ENCODE measurements around the gene PRSS12. TPM values are rescaled to one million over a fixed set of nuclear protein-coding genes. Genes with fewer than 3 reads are reported as not detected.

Gene PRSS12
- total RNA-seq, 1 experiment from 2014 or later: 2.6 TPM

- no peak for DNase-seq (ENCODE audit: low read depth)
These were observed 4.8 kb upstream of the PRSS12 start for GRCh38 chr4:118357601-118358000.

- DNase-seq (ENCODE audit: low read depth): no peak
These were observed 3.9 kb upstream of the PRSS12 start for GRCh38 chr4:118356731-118357130.

- no peak for DNase-seq (ENCODE audit: low read depth)
These were observed 3.3 kb upstream of the PRSS12 start for GRCh38 chr4:118356111-118356510.

- no peak for DNase-seq (ENCODE audit: low read depth)
These were observed 2.1 kb upstream of the PRSS12 start for GRCh38 chr4:118354913-118355312.

GRCh38 chr4:118353534-118354030 lies 779 bp upstream of the PRSS12 start:
- DNase-seq (ENCODE audit: low read depth): no peak

- peak; percentile 9 for DNase-seq (ENCODE audit: low read depth)
These were observed 664 bp downstream of the PRSS12 start for GRCh38 chr4:118351851-118352827.

GRCh38 chr4:118350961-118351360 lies 1.8 kb downstream of the PRSS12 start:
- DNase-seq (ENCODE audit: low read depth): no peak

GRCh38 chr4:118348886-118349285 lies 3.9 kb downstream of the PRSS12 start:
- DNase-seq (ENCODE audit: low read depth): no peak

GRCh38 chr4:118346495-118346894 lies 6.3 kb downstream of the PRSS12 start:
- no peak for DNase-seq (ENCODE audit: low read depth)

GRCh38 chr4:118345813-118346212 lies 7.0 kb downstream of the PRSS12 start:
- no peak for DNase-seq (ENCODE audit: low read depth)

GRCh38 chr4:118344801-118345200 lies 8.0 kb downstream of the PRSS12 start:
- no peak for DNase-seq (ENCODE audit: low read depth)

- no peak for DNase-seq (ENCODE audit: low read depth)
These were observed 9.3 kb downstream of the PRSS12 start for GRCh38 chr4:118343501-118343900.

- DNase-seq (ENCODE audit: low read depth): no peak
These were observed 12.7 kb downstream of the PRSS12 start for GRCh38 chr4:118340109-118340508.

- peak; percentile 34 for DNase-seq (ENCODE audit: low read depth)
These were observed 13.6 kb downstream of the PRSS12 start for GRCh38 chr4:118338981-118339765.

GRCh38 chr4:118338518-118338917 lies 14.3 kb downstream of the PRSS12 start:
- no peak for DNase-seq (ENCODE audit: low read depth)

- DNase-seq (ENCODE audit: low read depth): peak; percentile 9
These were observed 14.8 kb downstream of the PRSS12 start for GRCh38 chr4:118337954-118338353.

- no peak for DNase-seq (ENCODE audit: low read depth)
These were observed 17.0 kb downstream of the PRSS12 start for GRCh38 chr4:118335774-118336173.

GRCh38 chr4:118335324-118335723 lies 17.5 kb downstream of the PRSS12 start:
- DNase-seq (ENCODE audit: low read depth): no peak

- no peak for DNase-seq (ENCODE audit: low read depth)
These were observed 21.5 kb downstream of the PRSS12 start for GRCh38 chr4:118331352-118331751.

GRCh38 chr4:118329849-118330248 lies 23.0 kb downstream of the PRSS12 start:
- no peak for DNase-seq (ENCODE audit: low read depth)

- DNase-seq (ENCODE audit: low read depth): no peak
These were observed 25.1 kb downstream of the PRSS12 start for GRCh38 chr4:118327554-118328241.

- DNase-seq (ENCODE audit: low read depth): no peak
These were observed 26.2 kb downstream of the PRSS12 start for GRCh38 chr4:118326585-118326984.
